Measurements from ENCODE around the gene NPHP4.

NPHP4 gene

DNA sequence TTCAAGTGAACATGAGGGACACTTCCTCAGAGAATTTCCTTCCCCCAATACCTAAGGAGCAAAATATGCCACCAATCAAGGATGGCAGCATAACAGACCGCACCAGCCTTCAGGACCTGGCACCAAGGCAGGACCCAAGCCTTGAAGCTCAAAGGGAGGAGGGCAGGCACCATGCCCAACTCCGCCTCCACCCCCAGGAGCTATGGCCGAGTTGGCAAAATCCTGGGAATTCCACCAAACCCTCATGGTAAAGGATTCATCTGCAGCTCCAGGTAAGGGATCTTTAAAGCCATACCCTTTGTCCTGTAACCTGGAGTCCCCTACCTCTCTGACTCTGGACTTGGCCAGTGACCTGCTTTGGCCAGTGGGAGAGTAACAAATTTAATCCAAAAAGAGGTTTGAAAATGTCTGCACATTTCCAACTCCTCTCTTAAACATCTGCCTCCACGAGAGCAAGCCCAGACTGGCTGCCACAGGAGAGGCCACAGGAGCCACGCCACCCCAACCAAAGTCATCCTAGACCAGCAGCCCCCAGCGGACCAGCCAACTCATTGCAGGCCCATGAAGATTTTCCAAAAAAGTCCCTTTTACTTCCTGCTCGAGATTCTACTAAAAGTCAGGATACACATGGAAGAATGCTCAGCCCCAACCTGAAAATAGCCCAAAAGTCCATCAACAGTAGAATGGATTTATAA, 41.9 kb downstream of the NPHP4 start:
- no peak for DNase-seq (ENCODE audit: low read depth, low spot score)

DNA sequence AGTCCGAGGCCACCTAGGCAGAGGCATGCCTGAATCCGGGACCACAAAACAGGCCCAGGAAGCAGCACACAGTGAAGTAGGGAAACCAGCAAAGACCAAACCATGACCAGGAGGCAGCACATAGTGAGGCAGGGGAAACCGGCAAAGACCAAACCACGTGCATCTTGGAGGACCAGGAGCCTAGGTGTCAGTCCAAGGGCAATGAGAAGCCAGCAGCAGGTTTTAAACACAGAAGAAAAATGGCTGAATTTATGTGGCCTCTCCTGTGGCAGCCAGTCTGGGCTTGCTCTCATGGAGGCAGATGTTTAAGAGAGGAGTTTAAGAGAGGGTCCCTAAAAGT, 42.5 kb downstream of the NPHP4 start:
- no peak for DNase-seq (ENCODE audit: low read depth, low spot score)

DNA sequence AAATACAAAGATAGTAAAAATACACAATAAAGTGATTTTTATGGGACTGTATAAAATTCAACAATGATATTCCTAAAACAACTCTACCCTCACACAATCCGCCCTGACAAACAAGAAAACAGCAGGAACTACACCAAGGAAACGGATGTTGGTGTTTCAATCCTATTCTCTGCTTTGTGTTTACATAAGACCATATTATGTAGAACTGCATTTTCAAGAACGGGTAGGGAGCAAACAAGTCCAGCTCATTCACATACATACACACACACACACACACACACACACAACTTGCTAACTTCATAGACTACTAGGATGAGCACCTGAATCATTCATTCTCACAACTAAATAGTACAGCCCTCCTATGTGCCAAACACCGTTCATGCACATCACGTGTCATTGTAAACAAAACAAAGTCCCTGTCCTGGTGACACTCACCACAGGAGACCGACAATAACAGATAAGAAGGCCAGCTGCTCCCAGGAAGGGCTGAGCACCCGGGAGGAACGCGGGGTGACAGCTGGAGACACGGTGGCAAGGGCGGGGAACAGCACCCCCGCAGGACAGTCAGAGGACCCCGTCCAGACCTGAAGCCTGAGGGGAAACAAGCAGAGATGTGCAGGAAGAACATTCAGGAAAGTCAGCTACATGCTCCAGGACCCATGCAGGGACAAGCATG, 43.0 kb downstream of the NPHP4 start:
- DNase-seq (ENCODE audit: low read depth, low spot score) = no peak

DNA sequence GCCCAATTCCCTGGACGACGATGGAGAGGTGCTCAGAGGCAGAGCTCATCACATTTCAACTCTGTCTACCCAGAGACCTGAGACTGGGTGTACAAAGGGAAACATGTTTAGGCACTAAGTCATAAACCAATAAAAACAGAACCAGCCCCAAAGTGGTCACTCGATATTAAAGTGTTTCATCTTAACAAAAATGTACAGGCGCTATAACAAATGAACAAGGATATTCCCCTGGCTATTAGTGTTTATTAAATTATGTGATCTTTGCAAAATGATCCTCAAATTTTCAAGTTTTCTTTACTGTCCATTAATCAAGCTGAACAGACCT, 43.6 kb downstream of the NPHP4 start:
- no peak for DNase-seq (ENCODE audit: low read depth, low spot score)

DNA sequence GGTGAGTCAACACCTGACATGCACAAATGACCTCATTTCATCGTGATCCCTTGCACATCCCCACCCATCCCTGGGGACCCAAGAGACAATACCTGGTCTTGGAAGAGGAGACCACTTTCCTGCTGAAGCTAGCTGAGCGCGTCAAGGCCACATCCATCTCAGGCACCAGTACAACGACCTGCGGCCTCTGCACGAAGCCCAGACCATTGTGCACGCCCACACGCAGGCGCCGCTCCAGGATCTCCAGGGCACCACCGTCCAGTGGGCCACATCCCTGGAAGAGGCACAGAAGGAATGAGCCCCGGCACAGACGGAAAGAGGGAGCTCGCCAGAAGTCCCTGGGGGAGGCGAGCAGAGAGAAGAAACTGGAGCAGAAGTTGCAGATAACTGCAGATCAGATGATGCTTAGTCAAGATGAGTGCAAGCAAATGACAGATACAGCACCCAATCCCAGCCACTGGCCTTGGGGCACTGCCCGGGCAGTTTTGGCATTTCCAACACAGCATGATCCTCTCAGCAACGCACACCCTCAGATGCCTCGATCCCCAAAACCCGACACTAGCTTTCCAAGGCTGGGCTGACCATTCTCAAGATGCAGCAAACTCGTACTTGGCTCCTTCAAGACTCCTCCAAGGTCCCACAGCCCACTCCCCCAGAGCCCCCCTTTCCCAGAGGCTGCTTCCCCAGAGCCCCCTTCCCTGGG, 44.1 kb downstream of the NPHP4 start:
- DNase-seq (ENCODE audit: low read depth, low spot score) = no peak

DNA sequence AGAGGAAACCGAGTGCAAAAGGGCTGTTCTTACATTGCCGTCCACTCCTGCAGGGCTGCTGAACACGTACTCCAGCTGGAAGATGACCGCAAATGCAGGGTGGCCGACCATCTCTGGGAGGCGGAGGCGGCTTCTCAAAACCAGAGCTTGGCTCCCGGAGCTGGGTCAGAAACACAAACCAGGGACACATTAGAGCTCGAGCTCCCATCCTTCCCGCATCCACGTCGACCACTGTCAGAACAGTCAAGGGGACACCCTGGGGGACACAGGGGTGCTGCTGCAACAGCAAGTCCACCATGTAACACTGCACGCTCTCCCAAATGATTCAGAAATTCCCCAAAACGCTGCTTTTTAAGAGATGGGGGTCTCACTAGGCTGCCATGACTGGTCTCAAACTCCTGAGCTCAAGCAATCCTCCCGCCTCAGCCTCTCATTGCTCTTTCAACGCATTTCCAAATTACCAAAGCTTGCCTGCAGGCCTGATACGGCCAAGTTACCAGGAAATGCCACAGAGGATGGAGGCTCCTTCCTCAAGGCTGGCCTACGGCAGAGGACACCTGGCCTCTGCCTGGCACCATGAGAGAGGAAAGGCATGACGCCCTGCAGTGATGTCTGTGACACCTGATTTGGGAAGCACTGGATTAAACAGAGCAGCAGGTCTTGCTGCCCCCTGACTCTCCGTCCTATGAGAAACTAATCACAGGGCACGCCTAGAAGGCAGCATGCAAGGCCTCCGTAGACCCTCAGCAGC, 45.0 kb downstream of the NPHP4 start:
- DNase-seq (ENCODE audit: low read depth, low spot score) = no peak

DNA sequence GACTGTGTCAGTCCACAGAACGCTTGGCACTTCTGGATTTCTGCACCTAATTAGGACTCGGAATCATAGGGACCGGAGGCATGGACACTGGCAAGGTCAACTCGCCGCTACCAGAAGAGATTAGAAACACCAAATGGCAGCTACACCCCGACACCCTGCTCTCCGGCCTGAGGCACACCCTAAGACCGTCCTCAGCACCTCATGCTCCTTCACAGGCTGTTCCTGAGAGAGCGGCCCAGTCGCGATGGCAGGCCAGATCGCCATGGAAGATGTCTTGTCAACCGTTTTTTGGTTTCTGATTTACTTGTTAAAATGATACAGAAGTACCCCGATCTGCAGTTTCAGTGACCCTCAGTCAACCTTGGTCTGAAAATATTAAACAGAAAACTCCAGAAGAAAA, 46.8 kb downstream of the NPHP4 start:
- no peak for DNase-seq (ENCODE audit: low read depth, low spot score)

DNA sequence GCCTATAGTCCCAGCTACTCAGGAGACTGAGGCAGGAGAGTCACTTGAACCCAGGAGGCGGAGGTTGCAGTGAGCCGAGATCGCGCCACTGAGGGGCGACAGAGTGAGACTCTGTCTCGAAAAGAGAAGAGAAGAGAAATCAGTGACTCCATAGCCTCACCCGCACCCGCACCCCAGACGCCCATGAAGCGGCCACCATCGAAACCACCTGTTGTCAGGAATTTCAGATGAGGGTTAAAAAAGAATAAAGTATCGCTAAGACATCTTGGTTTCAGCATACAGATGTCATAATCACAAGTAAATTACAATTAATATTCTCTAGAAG, 47.4 kb downstream of the NPHP4 start:
- no peak for DNase-seq (ENCODE audit: low read depth, low spot score)

DNA sequence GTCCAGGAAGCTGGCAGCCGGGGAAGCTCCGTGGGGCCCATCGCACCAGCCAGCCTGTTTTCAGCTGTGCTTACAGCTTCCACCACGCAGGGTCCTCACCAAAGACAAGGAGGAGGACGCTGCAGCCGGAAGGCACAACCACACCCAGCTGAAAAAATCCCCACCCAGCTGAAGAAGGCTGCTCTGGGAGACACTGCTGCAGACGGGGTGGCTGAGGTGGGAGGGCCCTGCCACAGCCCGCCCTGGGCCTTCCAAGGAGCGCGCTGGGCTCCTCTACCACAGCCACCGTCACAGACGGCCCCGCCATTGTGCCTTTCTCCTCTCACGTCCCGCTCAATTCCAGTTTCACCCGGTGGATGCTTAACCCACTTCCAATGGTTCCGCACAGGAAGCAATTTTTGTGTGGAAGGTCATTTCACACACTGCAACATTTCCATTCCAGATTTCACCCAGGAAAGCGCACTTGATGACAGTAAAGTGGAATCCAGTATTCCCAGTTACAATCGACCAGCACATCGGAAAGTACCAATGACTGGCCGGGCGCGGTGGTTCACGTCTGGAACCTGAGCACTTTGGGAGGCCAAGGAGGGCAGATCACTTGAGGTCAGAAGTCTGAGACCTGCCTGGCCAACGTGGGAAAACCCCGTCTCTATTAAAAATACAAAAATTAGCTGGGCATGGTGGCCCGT, 47.9 kb downstream of the NPHP4 start:
- DNase-seq (ENCODE audit: low read depth, low spot score) = no peak

DNA sequence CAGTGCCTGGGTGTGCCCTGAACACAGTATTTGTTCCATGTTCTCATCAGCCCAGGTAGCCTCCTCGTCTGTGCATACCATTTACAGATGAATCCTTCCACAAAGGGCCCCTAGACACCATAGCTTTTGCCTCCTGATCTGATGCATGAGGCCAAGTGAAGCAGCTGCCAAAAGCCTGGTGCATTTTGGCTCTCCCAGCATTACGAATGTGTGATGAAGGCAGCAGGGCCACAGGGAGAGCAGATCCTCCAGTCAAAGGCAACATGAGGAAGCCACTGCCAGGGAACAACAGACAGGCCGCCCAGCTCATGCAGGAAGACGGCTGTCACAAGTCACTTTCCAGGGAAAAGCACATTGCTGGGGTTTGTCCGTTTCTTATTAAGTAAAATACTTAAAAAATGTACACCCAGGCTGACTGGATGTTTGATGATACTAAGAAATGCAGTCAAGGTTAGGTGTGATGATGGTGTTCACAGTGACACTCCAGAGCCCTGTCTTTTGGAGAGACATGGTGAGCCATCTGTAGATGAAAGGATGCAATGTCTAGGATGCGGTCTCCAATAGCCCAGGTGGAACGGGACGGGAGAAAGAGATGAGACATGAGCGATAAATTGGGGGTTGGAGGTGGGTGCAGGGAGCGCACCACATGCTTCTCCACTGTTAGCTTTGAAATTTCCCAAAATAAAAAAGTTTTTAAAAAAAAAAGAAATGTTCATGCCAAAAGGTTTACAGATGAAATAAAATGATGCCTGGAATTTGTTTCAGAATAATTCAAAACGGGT, 48.7 kb downstream of the NPHP4 start:
- DNase-seq (ENCODE audit: low read depth, low spot score) = no peak

DNA sequence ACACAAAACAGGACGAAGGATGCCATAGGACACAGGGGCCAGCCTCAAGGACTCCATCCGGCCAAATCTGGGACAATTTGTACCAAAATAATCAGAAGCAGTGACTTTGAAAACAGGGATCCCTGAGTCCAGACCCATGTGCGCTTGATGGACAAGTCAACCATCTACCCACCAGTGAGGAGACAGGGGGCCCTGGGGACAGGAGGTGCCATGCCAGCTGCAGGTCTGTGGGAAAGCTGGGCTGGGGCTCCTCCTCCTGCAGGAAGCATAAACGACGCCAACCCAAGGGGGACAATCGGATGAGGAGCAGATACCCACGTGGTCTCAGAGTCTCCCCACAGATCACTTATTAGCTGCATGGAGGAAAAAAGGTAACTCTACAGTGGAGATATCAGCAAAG, 50.6 kb downstream of the NPHP4 start:
- DNase-seq (ENCODE audit: low read depth, low spot score) = no peak

DNA sequence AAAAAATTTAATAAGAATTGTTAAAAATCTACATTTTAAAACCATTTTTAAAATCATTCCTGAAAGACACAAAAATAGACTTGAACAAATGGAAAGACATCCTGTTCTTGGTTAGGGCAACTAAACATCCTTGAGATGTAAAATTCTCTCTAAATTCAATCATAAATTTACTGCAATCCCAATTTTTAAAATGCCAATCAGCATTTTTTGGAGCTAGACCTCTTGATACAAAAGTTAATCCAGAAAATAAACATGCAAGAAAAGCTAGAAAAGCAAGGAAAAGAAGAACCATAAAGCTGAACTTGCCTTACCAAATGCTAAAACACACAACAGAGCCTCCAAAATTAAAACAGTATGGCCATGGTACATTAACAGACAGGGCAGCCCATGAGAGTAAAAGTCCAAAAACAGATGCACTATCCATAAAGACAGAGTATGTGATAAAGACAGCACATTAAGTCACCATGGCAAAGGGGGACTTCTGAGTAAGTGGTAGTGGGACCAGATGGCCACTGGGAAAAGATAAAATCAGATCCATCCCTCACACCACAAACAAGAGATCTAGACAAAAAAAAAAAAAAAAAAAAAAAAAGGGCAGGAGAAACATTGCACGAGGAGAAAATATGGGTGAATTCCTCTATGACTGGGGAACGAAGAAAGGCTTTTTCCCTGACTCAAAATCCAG, 51.4 kb downstream of the NPHP4 start:
- no peak for DNase-seq (ENCODE audit: low read depth, low spot score)

DNA sequence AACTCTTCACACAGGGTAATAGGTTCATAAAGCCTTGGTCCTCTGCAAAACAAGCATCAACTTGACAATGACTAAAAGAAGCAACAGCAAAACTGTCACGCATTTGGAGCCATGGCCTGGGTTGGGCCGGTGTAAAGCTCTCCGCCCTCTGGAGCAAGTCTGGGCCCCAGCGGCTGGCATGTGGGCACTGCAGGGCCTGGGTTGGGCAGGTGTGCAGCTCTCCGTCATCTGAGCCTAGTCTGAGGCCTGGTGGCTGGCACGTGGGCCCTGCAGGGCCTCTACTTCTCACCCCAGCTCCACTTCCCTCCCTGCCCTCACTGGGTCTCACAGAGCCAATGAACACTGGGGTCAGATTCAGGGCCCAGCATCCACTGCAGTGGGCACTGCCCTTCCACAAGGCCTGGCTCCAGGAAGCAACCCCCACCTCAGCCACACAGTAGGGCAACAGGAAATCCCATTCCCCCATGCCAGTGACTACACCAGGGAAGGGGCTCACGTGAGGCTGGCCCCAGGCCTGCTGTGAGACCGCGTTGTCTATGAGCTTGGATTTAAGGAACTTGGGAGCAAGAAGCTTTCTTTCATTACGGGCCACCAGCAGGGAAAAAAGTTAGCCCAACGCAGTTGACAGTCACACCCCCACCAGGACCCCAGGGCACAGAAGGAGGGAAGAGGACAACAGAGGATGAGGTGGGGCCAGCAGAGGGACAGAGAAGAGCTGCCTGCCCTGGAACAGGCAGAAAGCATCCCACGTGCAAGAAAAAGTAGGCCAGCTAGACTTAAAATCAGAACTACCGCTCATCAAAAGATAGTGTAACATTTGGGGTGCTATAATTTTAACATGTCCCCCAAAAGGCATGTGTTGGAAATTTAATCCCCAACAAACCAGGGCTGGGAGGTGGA, 52.7 kb downstream of the NPHP4 start:
- DNase-seq (ENCODE audit: low read depth, low spot score) = no peak

DNA sequence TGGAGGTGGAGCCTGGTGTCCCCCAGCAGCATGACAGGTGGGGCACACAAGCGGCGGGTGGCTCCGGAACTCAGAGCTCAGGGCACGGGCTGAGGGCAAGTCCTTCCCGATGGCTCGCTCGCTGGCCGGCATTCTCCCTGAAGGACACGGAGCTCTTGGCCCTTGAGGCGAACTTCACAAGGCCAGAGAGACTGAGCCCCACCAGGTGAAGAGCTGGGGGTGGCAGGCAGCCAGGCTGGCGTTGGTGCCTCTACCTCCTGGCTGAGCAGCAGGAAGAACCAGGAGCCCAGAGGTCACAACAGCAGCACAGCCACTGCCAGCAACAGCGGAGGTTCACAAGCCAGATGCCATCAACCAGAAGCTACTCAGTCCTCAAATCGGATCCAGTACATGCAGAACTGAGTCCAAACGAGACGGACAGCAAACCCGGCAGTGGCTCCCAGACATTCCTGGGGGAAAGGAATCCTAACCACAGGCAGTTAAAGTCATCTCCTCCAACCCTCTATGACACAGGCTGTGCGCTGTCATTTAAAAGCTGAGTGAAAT, 54.1 kb downstream of the NPHP4 start:
- DNase-seq (ENCODE audit: low read depth, low spot score) = no peak

DNA sequence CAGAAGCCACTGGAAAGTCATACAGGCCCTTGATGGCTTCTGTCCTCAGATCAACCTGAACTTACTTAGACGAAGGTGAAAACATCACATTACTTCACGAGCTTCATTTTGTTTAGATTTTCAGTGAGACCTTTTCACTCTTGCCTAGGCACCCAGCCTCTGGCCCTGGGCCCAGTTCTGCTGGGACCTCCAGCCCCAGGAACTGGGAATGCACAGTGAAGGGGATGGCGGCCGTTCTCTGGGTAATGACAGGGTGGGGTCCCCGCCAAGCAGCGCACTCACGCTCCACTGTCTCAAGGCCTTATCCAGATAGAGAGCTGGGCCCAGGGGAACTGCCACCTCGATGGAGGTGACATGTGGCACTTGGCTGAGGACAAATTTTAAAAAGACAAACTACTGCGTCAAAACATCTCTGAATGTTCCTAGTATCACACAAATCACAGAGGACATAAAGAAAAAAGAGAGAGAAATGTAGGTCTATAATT, 54.8 kb downstream of the NPHP4 start:
- DNase-seq (ENCODE audit: low read depth, low spot score) = no peak

DNA sequence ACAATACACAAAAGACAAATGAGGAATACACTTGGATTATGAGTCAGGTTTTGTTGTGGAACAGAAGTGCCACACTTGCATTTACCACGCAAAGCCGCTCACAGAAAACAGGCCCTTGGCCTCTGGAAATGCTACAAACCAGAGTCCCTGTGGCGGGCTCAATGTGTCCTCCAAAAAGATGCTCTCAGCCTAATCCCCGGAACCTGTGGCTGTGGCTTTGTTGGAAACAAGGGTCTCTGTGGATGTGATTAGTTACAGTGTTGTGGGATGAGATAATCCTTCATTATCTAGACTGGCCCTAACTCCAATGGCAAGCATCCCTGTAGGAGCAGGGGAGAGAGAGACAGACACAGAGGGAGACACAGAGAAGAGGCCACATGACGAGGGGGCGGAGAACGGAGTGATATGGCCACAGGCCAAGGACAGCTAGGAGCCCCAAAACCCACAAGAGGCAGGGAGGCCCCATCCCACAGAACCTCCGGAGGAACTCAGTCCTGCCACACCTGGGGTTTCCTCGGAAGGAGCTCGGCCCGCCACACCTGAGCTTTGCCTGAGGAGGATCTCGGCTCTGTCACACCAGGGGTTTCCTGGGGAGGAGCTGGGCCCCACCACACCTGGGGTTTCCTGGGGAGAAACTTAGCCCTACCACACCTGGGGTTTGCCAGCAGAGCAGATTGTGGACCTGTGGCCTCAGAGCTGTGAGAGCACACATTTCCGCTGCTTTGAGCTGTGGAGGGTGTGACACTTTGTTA, 55.4 kb downstream of the NPHP4 start:
- DNase-seq (ENCODE audit: low read depth, low spot score) = no peak

DNA sequence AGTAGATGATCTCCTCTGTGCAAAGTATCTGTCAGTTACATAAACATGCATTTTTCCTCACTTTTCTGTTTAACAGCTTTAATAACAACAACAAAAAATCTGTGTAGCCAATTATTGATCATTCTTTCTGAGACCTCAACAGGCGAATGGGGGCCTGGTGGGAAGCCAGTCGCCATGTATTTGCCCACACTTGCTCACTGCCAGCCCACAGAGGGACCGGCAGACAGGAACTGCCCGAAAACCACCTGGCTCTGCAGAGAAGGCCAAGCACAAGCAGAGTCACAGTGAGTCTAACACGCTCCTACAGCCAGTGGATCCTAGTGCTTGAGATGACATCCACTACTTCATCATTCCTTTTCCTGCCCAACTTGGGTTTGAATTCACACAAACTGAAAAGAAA, 56.1 kb downstream of the NPHP4 start:
- no peak for DNase-seq (ENCODE audit: low read depth, low spot score)

DNA sequence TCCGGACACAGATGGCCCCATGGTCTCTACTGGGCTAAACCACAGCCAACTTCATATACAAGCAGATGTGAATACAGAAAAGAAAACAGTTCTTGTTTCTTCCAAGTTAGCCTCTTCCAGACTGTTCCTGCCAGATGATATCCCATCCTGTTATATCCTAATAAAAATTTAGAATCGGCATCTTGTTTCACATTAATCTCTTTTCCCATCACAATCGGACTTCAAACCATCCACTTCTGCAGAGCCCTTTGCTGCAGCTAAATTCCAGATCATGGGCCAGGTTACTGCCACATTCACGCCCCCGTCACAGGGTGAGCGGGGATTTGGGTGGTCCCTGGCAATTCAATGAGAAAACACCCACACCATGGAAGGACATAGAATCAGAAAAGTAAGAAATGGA, 57.2 kb downstream of the NPHP4 start:
- no peak for DNase-seq (ENCODE audit: low read depth, low spot score)

Data from iPS DF 19.7 (cell line).